Esophagus muscularis mucosa (tissue), 4 donors: Measurements from ENCODE around the gene MSI2. TPM values are rescaled to one million over a fixed set of nuclear protein-coding genes. Genes with fewer than 3 reads are reported as not detected.

Source experiments
- DNase-seq: peaks from one replicate; pipeline ENCODE4 v3.0.0-alpha.2; 2017; ENCODE audit errors: extremely low spot score
- H3K27ac ChIP-seq, 4 donors: fragments of 200-600 bp; sonication (generic); replicated peaks in 1 of 4; 1 replicate in 3 of 4; 2 replicates in 1 of 4; pipeline ENCODE4 v1.5.1; 2016 to 2019; ENCODE audit warnings: mild to moderate bottlenecking in 1 of 4
- H3K27me3 ChIP-seq, 4 donors: fragments of 200-600 bp; sonication (generic); one replicate each; pipeline versions ENCODE4 v1.5.1 to v1.6.0; 2016 to 2019
- H3K36me3 ChIP-seq, 4 donors: fragments of 200-600 bp; sonication (generic); one replicate each; pipeline ENCODE4 v1.5.1; 2016 to 2019
- H3K4me1 ChIP-seq, 4 donors: fragments of 200-600 bp; sonication (generic); one replicate each; pipeline ENCODE4 v1.5.1; 2016 to 2019
- H3K4me3 ChIP-seq, 4 donors: fragments of 200-600 bp; sonication (generic); 1 replicate in 2 of 4; 2 replicates in 2 of 4; pipeline ENCODE4 v1.5.1; 2016 to 2019; ENCODE audit warnings: mild to moderate bottlenecking in 4 of 4, moderate library complexity in 1 of 4
- H3K9me3 ChIP-seq, 4 donors: fragments of 200-600 bp; sonication (generic); 1 replicate in 3 of 4; 2 replicates in 1 of 4; pipeline ENCODE4 v1.5.1; 2016 to 2019
- CTCF ChIP-seq, 3 experiments: fragments of 200-600 bp in 2 of 3; fragments of 450-650 bp in 1 of 3; sonication (generic) in 2 of 3; IDR thresholded peaks; one replicate each; pipeline ENCODE4 v1.5.1; 2017 to 2019; ENCODE audit warnings: antibody characterized with exemption in 3 of 3, mild to moderate bottlenecking in 2 of 3, moderate library complexity in 1 of 3
- EP300 ChIP-seq: sonication (generic); formaldehyde crosslinking; IDR thresholded peaks from one replicate; pipeline ENCODE4 v1.6.1; 2017; ENCODE audit warnings: antibody characterized with exemption
- POLR2A ChIP-seq: fragments of 450-650 bp; IDR thresholded peaks from one replicate; pipeline ENCODE4 v1.6.1; 2017; ENCODE audit warnings: antibody characterized with exemption, moderate library complexity, mild to moderate bottlenecking, low read depth
- POLR2AphosphoS5 ChIP-seq, 2 donors: sonication (generic); formaldehyde crosslinking; IDR thresholded peaks; one replicate each; pipeline ENCODE4 v1.6.1; 2017; ENCODE audit warnings: antibody characterized with exemption in 2 of 2
- WGBS: methylation state at CpG from one replicate; pipeline ENCODE4 v1.1.5; 2018; 5-methylcytosine and 5-hydroxymethylcytosine counted together
- intact Hi-C: fragments of 100-400 bp; cut with DNase I; formaldehyde crosslinking; loops from one replicate; pipeline ENCODE4 v1.15.1; 2023
- total RNA-seq, 4 donors: library from RNA; depleted of rRNA; stranded (reverse); fragments of >200 nt; gene quantifications; one replicate each; pipeline versions ENCODE4 v1.1.0 to v1.2.1, GENCODE V29; 2016

MSI2 gene
- total RNA-seq, 4 donors from 2014 or later: 28.8 to 39.0 (median 29.6) TPM

- H3K27me3 ChIP-seq: no peaks in the 10 kb centered on the region
- intact Hi-C loops: no loop called here
- DNase-seq: no peak
- WGBS: 82% methylated on average over 1 of the region's 1 CpG
- peaks cover 0 to 5% (median 0%) of the 10 kb centered on the region in 4 donors for H3K9me3 ChIP-seq
- H3K4me3 ChIP-seq: no peak overlapping the region
- H3K27ac ChIP-seq: peak overlapping the region in 1 of 4 donors; percentile 2
- peaks cover 0 to 7% (median 0%) of the 10 kb centered on the region in 4 donors for H3K36me3 ChIP-seq
- no peak for TF ChIP-seq CTCF (IDR thresholded peaks at IDR 0.05)
- TF ChIP-seq EP300: no peak
- no peak for TF ChIP-seq POLR2A
- no peak for TF ChIP-seq POLR2AphosphoS5 (IDR thresholded peaks at IDR 0.05)
- peaks cover 17 to 26% (median 20%) of the 10 kb centered on the region in 4 donors for H3K4me1 ChIP-seq
These were observed 343.8 kb downstream of the MSI2 start for GRCh38 chr17:57600074-57600473.

GRCh38 chr17:57601143-57601735 lies 344.9 kb downstream of the MSI2 start:
- H3K36me3 ChIP-seq: peaks cover 0 to 7% (median 0%) of the 10 kb centered on the region in 4 donors
- no peak overlapping the region for H3K4me3 ChIP-seq
- intact Hi-C loops: no loop called here
- H3K27me3 ChIP-seq: no peaks in the 10 kb centered on the region
- TF ChIP-seq EP300: no peak
- TF ChIP-seq POLR2AphosphoS5 (IDR thresholded peaks at IDR 0.05): no peak
- no peak for TF ChIP-seq CTCF (IDR thresholded peaks at IDR 0.05)
- TF ChIP-seq POLR2A: no peak
- no peaks in the 10 kb centered on the region for H3K9me3 ChIP-seq
- 92% methylated on average over 11 of the region's 13 CpGs for WGBS
- peaks cover 28 to 38% (median 32%) of the 10 kb centered on the region in 4 donors for H3K4me1 ChIP-seq
- H3K27ac ChIP-seq: no peak overlapping the region
- no peak for DNase-seq

- 96% methylated on average over 4 of the region's 6 CpGs for WGBS
- peaks cover 0 to 7% (median 0%) of the 10 kb centered on the region in 4 donors for H3K36me3 ChIP-seq
- H3K27ac ChIP-seq: no peak overlapping the region
- no peak overlapping the region for H3K4me3 ChIP-seq
- H3K4me1 ChIP-seq: peaks cover 28 to 34% (median 30%) of the 10 kb centered on the region in 4 donors
- intact Hi-C loops: no loop called here
- no peaks in the 10 kb centered on the region for H3K27me3 ChIP-seq
- no peak for DNase-seq
- TF ChIP-seq EP300 (no peak), CTCF (IDR thresholded peaks at IDR 0.05) (no peak), POLR2A (no peak), POLR2AphosphoS5 (IDR thresholded peaks at IDR 0.05) (no peak)
- H3K9me3 ChIP-seq: no peaks in the 10 kb centered on the region
These were observed 346.6 kb downstream of the MSI2 start for GRCh38 chr17:57602896-57603295.

- Histone ChIP-seq H3K27me3 (no peaks in the 10 kb centered on the region), H3K27ac (peak overlapping the region in 2 of 4 donors; percentile 64 to 80), H3K4me3 (no peak overlapping the region), H3K4me1 (peaks cover 26 to 30% (median 27%) of the 10 kb centered on the region in 4 donors), H3K36me3 (peaks cover 0 to 7% (median 0%) of the 10 kb centered on the region in 4 donors), H3K9me3 (no peaks in the 10 kb centered on the region)
- 81% methylated on average over 3 of the region's 3 CpGs for WGBS
- intact Hi-C loops: no loop called here
- DNase-seq: no peak
- no peak for TF ChIP-seq POLR2A
- no peak for TF ChIP-seq POLR2AphosphoS5 (IDR thresholded peaks at IDR 0.05)
- TF ChIP-seq EP300: no peak
- no peak for TF ChIP-seq CTCF (IDR thresholded peaks at IDR 0.05)
These were observed 347.2 kb downstream of the MSI2 start for GRCh38 chr17:57603546-57603945.
